Subcutaneous adipose tissue (tissue), 4 donors: ENCODE measurements around the gene SETD5. TPM values are rescaled to one million over a fixed set of nuclear protein-coding genes. Genes with fewer than 3 reads are reported as not detected.

Source experiments
- CTCF ChIP-seq: fragments of 450-650 bp; IDR thresholded peaks from one replicate; pipeline ENCODE4 v1.5.1; 2016; ENCODE audit warnings: low read depth, mild to moderate bottlenecking, control low read depth, antibody characterized with exemption, moderate library complexity
- total RNA-seq, 4 donors: library from RNA; depleted of rRNA; stranded (reverse); fragments of >200 nt; gene quantifications; one replicate each; pipeline ENCODE4 v1.1.0, GENCODE V29; 2016

Gene SETD5
- total RNA-seq, 4 donors from 2014 or later: 73.5 to 211 (median 91.7) TPM

GRCh38 chr3:9496893-9497292 is 99.5 kb downstream of the SETD5 start:
- TF ChIP-seq CTCF: no peak

- no peak for TF ChIP-seq CTCF
Observed at GRCh38 chr3:9497821-9498565, 100.6 kb downstream of the SETD5 start.

- TF ChIP-seq CTCF: no peak
Observed at GRCh38 chr3:9498781-9499180, 101.4 kb downstream of the SETD5 start.

- TF ChIP-seq CTCF: no peak
Observed at GRCh38 chr3:9499455-9500107, 102.2 kb downstream of the SETD5 start.

- TF ChIP-seq CTCF: no peak
Observed at GRCh38 chr3:9500108-9501050, 103.0 kb downstream of the SETD5 start.

GRCh38 chr3:9501226-9501625 is 103.8 kb downstream of the SETD5 start:
- no peak for TF ChIP-seq CTCF

- TF ChIP-seq CTCF: no peak
Observed at GRCh38 chr3:9503283-9503682, 105.9 kb downstream of the SETD5 start.
